GM13976 (cell line): ENCODE results near the gene PARD3.
"Not testable (repeated sequence)": the region's sequence is repeated elsewhere in the genome, so short reads cannot be mapped to it uniquely, and the experiment has no call there.

Source experiments
- DNase-seq: peaks from one replicate; pipeline ENCODE4 v3.0.0; 2012; ENCODE audit warnings: low spot score
- in situ Hi-C: fragments of 300-500 bp; cut with MboI; formaldehyde crosslinking; loops from one replicate; pipeline ENCODE4 v1.12.0; 2022; ENCODE audit warnings: low sequenced_read_pairs, mixed read lengths, inconsistent platforms; ENCODE audit not compliant: unreplicated experiment
- TF ChIP-seq, protein P1 (sequence below): IDR thresholded peaks from 2 replicates; pipeline ENCODE4 v1.5.1; 2012; ENCODE audit warnings: borderline replicate concordance, mild to moderate bottlenecking; ENCODE audit not compliant: insufficient read depth; ENCODE audit errors: extremely low read depth, missing control alignments, control extremely low read depth

PARD3 gene

DNA sequence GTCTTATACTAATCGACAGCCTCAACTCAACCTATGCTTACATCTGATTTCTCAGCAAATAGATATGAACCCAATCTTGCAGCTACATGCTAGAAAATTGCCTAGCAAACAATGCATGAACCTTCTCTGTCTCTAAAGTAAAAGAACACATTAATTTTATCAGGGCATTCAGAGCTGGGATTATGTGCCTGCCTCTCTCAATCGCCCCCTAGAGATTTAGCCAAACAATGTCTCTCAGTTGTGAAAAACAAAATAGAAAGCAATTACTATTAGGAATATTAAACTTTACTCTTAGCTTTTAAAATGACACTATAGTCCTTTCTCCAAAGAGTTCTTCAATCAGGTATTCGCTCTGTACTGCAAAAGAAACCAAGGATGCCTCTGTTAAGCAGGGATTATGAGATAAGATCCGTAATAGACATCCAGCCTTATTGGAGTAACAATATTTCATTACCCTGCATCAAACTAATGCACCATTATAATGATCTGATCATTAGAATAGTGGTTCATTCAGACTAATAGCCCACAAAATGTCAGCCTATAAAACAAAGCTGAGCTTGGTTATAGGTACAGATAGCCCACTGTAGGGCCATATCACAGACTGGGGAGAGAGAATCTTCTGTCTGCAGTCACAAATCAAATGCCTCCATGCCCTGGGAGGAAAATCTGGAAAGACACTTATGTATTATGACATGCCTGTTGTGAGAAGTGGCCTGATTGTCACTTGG is 736.9 kb downstream of the PARD3 start:
- in situ Hi-C loops = no loop called here
- TF ChIP-seq, protein P1, sequence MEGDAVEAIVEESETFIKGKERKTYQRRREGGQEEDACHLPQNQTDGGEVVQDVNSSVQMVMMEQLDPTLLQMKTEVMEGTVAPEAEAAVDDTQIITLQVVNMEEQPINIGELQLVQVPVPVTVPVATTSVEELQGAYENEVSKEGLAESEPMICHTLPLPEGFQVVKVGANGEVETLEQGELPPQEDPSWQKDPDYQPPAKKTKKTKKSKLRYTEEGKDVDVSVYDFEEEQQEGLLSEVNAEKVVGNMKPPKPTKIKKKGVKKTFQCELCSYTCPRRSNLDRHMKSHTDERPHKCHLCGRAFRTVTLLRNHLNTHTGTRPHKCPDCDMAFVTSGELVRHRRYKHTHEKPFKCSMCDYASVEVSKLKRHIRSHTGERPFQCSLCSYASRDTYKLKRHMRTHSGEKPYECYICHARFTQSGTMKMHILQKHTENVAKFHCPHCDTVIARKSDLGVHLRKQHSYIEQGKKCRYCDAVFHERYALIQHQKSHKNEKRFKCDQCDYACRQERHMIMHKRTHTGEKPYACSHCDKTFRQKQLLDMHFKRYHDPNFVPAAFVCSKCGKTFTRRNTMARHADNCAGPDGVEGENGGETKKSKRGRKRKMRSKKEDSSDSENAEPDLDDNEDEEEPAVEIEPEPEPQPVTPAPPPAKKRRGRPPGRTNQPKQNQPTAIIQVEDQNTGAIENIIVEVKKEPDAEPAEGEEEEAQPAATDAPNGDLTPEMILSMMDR = no peak
- no peak for DNase-seq

DNA sequence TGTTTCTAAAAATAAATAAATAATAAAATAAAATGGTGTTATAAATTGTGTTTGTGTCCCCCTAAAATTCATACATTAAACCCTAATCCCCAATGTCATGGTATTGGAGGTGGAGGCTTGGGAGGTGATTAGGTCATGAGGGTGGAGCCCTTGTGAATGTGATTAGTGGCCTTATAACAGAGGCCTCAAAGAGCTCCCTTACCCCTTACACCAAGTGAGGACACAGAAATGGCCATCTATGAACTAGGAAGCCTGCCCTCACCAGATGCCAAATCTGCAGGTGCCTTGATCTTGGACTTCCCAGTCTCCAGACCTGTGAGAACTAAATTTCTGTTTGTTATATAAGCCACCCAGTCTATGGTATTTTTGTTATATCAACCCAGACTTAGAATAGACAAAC is 738.7 kb downstream of the PARD3 start:
- no peak for DNase-seq
- TF ChIP-seq, protein P1 = no peak
- in situ Hi-C loops = no loop called here

DNA sequence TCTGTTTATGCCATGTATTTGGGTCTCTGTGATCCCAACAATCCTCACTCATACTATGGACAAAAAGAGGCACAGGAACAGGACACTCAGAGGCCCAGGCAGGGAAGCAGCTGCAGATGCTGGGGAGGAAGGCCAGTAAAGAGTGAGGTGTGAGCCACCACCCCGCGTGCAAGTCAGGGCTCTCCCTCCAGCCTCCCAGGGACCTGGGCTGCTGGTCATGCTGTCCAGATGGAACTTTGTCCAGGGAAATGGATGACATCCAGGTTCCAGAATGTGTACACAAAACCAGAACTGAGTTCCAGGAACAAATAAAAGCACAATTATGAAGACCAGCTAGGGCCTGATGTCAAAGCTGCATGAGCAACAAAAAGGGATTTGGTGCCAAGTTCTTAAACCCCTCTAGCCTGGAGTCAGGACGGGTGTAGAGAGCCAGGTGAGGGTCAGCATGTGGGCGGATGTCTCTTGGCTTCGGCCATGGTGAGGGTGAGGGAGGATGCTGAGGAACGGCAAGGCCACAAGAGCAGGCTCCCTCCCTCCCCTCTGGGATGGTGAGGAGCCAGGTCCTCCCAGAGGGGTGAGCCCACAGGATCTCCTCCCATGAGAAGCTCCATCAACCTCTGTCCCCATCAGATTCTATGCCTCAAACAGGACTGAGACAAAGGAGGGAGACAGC is 739.7 kb downstream of the PARD3 start:
- no peak for DNase-seq
- in situ Hi-C loops = no loop called here
- TF ChIP-seq, protein P1 = no peak

DNA sequence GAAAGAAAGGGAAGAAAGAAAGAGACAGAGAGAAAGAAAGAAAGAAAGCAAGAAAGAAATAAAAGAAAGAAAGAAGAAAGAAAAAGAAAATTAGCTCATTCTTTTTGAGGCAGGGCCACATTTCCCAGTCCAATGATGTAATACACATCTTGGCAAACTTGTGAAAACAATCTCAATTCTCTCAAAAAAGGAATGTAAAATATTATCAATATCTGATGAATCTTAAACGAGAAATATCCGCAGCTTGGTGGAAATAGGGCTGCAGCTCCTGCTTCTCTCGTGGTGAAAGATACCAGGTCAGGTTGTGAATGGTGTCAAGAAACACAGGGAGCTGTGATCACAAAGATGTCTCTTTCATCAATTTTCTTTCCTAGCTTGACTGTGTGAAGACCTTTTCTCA is 741.0 kb downstream of the PARD3 start:
- TF ChIP-seq, protein P1 = no peak
- no peak for DNase-seq
- in situ Hi-C loops = no loop called here

DNA sequence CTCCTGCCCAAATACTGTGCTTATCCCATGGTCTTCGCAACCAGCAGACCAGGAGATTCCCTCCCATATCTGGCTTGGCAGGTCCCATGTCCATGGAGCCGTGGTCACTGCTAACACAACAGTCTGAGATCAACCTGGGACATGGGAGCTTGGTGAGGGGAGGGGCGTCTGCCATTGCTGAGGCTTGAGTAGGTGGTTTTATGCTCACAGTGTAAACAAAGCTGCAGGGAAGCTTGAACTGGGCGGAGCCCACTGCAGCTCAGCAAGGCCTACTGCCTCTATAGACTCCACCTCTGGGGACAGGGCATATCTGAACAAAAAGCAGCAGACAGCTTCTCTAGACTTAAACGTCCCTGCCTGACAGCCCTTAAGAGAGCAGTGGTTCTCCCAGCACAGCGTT is 747.4 kb downstream of the PARD3 start:
- in situ Hi-C loops, DNase-seq: not testable (repeated sequence)

DNA sequence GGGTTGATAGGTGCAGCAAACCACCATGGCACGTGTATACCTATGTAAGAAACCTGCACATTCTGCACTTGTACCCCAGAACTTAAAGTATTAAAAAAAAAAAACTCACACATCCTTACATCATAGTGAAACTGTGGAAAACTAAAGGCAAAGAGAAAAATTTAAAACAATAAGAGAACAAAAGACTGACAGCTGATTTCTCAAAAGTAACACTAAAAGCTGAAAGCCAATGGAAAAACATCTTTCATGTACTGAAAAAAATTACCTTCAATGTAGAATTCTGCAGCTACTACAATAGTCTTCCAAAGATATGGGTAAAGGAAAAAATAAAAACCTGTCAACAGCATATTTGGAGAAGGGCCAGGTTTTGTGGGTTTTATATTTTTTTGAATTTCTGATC is 751.5 kb downstream of the PARD3 start:
- in situ Hi-C loops = no loop called here
- no peak for DNase-seq
- TF ChIP-seq, protein P1 = no peak

DNA sequence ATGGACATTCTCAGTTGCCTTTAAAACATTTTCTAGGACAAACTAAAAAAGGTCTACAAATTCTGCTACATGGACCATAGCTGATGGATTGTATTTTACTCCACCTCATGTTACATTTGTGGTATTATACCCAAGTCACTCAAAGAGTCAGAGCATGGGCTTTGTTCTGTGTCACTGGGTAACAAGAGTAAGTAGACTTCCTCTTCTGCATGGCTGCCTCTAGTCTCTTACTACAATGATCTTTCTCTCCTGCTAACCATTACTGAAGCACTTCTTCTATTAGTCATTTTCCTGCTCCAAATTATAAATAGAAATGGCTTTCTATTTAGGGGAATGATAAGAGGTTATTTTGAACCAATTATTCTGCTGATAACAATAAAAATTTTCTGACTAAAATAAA is 753.3 kb downstream of the PARD3 start:
- DNase-seq = no peak
- in situ Hi-C loops = no loop called here
- TF ChIP-seq, protein P1 = no peak
